ENCODE results near the gene ZC3HAV1. TPM values are rescaled to one million over a fixed set of nuclear protein-coding genes. Genes with fewer than 3 reads are reported as not detected.

ZC3HAV1 gene
- total and polyA plus RNA-seq, 10 of the 15 experiments (the other 5 are each of a cell fraction or from before 2014, with no cell fraction given): 18.5 to 55.3 (median 44.7) TPM

GRCh38 chr7:139023076-139023475, 86.4 kb downstream of the ZC3HAV1 start (continued):
- no peak for TF ChIP-seq PRDM15 (CRISPR knock-in tag; IDR thresholded peaks at IDR 0.05)
- TF ChIP-seq NFXL1 (IDR thresholded peaks at IDR 0.05; ENCODE audit: borderline replicate concordance): no peak
- no peak for TF ChIP-seq ZBTB11 (CRISPR knock-in tag; IDR thresholded peaks at IDR 0.05)
- TF ChIP-seq TCF3 (IDR thresholded peaks at IDR 0.05; ENCODE audit: borderline replicate concordance, insufficient read depth, low read depth, low read length): no peak
- TF ChIP-seq RELA (IDR thresholded peaks at IDR 0.05; ENCODE audit: borderline replicate concordance, partially characterized antibody): no peak
- TF ChIP-seq CHD2 (IDR thresholded peaks at IDR 0.05; ENCODE audit: borderline replicate concordance, low read depth, low read length): no peak

All from GM12878 (cell line).